ENCODE results near the gene DNAJC4.

DNA sequence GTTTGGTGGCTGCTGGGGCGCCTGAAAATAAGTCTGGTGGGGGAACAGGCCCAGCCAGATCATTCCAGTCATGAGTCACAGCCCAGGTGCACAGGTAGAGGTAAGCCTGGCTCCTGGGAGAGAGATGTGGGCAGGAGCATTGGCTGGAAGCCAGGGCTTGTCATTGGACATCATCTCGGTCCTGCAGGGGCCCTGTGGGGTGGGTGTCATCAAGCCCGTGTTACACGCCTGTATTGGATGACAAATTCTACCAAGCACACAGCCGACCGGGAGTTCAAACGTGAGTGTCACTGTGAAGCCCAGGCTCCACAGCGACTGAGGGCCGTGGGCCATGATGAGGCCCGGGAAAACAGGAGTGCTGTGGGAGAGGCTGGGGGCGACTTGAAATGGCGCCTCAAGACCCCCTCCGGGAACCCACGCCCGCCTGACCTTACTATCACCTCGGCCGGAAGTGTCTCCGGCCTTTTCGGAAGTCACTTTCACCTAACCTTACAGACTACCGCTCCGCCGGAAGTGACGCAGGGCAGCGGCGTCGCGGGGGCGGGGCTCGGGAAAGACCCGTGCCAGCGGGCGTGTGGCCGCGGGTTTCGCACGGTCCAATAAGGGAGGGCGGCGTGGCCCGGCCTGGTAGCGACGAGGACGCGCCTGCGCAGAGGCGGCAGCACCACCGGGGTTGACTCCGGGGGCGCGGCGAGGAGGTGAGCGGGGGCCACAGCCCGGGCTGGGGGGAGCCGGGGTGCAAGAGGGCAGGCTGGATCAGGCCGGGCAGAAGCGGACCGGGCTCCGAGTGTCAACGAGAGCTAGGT lies 10.3 kb downstream of the DNAJC4 start, which contains the start of gene FKBP2:
- TF ChIP-seq, protein P1, sequence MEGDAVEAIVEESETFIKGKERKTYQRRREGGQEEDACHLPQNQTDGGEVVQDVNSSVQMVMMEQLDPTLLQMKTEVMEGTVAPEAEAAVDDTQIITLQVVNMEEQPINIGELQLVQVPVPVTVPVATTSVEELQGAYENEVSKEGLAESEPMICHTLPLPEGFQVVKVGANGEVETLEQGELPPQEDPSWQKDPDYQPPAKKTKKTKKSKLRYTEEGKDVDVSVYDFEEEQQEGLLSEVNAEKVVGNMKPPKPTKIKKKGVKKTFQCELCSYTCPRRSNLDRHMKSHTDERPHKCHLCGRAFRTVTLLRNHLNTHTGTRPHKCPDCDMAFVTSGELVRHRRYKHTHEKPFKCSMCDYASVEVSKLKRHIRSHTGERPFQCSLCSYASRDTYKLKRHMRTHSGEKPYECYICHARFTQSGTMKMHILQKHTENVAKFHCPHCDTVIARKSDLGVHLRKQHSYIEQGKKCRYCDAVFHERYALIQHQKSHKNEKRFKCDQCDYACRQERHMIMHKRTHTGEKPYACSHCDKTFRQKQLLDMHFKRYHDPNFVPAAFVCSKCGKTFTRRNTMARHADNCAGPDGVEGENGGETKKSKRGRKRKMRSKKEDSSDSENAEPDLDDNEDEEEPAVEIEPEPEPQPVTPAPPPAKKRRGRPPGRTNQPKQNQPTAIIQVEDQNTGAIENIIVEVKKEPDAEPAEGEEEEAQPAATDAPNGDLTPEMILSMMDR (IDR thresholded peaks at IDR 0.05; ENCODE audit: low read length): no peak
- TF ChIP-seq EZH2 (optimal IDR thresholded peaks at IDR 0.05; ENCODE audit: low read depth, low read length): no peak
